Fibroblast of skin of left biceps (primary cell): ENCODE measurements around the gene TAOK3.
"Not testable (repeated sequence)": the region's sequence is repeated elsewhere in the genome, so short reads cannot be mapped to it uniquely, and the experiment has no call there.

Experiments
- DNase-seq, 2 experiments: peaks; one replicate each; pipeline ENCODE4 v3.0.0-alpha.2; 2013; ENCODE audit warnings: low read depth in 2 of 2

Gene TAOK3

DNA sequence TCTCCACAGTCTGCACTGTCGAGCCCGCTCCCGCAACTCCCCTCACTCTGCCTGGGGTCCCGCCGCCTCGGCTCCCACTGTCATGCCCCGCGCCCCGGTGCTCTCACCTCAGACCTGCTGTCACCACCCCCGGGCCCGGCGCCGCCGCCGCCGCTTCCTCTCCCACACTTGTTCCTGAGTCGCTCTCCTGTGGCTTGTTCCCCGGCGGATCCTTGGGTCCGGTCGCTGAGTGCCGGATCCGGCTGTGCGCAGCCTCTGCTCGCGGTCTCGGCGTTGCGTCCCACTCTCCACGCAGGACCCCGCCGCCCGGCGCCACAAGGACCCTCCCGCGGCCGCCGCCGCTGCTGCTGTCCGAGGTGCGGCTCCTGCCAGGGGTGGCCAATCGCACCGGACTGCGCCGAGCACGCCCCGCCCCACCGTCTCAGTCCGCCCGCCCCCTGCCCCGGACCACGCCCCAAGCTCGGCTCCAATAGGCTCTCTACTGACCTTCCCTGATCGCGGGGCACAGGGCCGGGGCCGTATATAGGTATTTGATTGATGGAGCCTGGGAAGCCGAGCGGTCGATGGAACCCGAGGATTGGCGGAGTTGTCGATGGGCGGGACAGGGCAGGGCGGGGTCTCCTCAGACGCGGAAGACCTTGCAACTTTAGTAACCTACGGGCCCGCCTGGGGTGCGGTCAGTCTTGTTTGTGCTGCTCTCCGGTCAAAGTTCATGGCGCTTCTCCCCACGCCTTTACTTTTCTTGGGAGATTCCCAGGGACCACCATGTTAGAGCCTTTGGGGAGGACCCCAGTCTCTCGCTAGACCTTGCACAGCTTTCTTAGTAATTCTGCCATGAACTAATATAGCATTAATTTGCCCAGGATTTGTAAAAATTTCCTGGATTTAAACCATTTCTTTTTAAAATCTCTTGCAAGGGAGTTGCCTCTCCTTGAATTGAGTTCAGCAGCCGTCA, at the start of gene TAOK3:
TAOK3 (minus strand) TSS at position 367 of the 955 bp plus-strand sequence. CDS start 117,340 bp downstream, outside the sequence.
- peak; percentile 97 for DNase-seq

DNA sequence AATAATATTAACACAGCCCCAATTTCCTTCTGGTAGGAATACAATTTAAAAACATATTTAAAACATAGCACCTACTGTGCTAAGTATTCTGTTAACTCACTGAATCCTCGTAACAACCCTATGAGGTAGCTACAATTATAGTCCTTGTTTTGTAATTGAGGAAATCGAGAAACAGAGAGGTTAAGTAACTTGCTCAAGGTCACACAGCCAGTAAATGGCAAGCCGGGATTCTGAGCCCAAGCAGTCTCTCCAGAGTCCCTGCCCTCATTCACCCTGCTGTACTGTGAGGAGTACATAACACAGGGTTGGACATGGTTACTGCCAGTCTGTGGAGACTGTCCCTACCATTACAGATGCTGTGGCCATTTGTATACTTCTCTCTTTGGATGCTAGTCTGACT, 48.0 kb upstream of the TAOK3 start:
- DNase-seq: no peak

DNA sequence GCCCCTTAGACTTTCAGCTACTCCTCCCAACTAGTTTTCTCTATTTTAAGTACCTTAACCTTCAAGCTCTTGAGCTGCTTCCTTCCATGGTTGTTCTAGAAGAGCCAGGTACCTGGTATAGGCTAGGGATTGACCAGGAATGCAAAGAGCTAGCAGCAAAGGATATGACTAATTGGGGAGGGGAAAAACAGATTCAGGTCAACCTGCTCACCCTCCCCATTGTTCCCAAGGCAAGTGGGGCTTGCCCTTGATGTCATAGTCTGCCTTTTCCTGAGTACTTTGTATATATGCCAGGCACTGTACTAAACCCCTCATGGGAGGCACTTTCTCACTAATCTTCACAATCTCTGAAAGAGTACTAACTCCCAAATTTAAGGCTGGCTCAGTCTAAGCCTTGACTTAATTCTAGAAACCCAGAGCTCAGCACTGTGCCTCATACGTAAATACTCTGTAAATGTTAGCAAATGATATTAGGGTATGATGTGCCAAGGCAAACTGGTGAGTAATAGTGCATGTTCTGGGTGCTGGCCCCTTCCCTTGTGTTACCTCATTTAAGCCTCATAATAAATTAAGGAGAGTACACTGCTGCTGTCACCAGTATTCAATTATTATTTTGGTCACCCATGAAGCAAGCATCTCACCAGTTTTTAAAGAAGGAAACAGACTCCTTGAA, 45.8 kb upstream of the TAOK3 start:
- no peak for DNase-seq

DNA sequence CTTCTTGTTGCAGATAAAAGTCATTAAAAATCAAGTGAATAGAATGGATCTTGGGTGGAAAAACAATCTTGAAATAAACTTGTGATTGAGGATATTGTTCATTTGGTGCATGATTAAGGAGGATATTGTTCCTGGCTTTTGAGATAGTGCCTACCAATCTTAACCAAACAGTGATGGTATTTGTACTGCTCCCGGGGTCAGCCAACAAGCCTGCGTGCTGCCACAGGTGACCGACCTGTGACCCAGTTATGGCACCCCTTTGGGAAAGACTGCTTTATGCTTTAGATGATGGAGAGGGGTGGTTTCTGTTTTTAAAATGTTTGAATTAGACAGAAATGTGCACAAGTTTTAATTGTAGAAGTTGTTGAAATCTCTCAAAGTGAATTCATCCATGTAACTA, 45.2 kb upstream of the TAOK3 start:
- DNase-seq: no peak

DNA sequence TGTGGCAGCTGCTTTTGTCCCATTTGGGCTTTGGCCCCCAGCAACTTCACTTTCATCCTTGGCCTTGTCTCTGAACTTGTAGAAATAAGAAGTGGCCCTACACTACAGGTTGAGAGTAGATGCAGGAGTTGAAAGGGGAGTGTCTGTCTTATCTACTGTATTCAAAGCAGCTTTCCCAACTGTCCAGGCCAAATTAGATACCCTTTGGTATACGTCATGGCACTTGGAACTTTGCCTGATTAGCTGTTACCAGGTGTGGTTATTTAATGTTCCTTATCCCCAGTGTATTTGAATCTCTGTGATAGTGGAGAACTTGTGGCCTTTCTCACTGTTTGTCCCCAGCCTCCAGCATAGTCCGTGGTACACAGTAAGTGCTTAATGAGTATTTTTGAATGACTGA, 37.1 kb upstream of the TAOK3 start:
- no peak for DNase-seq

DNA sequence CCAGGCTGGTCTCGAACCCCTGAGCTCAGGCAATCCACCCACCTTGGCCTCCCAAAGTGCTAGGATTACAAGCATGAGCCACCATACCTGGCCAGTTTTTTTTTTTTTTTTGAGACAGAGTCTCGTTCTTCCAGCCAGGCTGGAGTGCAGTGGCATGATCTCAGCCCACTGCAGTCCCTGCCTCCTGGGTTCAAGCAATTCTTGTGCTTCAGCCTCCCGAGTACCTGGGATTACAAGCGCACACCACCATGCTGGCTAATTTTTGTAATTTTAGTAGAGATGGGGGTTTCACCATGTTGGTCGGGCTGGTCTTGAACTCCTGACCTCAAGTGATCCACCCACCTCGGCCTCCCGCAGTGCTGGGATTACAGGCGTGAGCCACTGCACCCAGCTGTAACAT, 35.5 kb upstream of the TAOK3 start:
- DNase-seq: not testable (repeated sequence)

DNA sequence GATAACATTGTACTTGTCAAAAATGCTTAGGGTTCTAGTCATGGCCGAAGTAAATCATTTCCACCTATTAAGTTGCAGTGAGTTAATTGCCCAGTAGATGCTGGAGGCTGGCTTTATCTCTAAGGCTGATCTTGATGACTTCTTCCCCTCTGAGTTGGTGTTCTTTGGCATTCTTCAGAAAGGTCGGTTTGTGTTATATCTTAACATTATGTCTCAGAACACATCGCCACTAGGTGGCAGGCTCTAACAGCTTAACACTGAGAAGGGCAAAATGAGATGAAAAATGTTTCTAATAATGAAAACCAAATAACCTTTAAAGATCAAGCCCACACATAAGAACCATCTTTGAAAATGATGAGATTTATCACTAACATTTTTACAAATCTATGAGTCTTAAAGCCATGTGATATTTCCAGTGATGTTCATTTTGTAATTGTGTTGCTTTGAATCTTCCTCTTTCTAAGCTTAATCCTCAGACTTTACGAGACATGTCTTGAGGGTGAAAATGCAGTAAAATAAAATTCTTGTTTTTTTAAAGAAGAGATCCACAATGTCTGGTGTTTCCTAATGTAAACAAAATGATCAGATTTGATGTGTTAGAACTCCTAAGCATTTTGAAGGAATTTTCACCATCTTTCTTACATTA, 32.3 kb upstream of the TAOK3 start:
- DNase-seq: peak; percentile 8 to 24

DNA sequence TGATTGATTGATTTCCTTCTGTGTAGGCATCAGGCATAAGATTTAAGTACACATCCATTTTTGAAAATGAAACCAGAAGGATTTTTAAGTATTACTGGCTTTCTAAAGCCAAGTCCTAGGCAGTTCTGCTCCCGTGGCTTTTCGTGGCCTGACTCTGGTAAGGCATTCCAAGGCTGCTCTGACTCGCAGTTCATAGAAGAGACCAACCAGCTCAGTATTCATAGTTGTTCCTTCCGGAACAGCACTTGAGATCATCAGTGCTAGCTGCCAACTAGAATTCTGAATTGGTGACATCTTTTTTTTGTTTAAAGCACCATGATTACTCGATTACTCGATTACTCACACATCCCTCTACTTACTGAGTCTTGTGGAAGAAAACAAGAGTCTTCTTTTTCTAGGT, 29.5 kb upstream of the TAOK3 start:
- DNase-seq: peak; percentile 40 to 43

DNA sequence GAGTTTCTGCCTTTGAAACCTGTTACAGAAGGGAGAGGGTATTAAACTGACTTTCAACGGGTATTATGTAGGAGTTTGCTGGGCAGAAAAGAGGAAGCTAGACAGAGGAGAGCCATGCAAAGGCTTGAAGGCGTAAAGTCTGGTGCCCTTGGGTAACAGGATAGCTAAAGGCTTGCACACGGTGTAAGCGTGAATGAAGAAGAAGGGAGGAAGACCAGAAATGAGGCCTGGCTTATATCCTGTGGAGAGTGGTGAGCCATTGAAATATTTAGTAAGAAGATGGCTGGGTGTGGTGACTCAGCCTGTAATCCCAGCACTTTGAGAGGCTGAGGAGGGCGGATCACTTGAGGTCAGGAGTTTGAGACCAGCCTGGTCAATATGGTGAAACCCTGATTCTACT, 26.2 kb upstream of the TAOK3 start:
- DNase-seq: no peak

DNA sequence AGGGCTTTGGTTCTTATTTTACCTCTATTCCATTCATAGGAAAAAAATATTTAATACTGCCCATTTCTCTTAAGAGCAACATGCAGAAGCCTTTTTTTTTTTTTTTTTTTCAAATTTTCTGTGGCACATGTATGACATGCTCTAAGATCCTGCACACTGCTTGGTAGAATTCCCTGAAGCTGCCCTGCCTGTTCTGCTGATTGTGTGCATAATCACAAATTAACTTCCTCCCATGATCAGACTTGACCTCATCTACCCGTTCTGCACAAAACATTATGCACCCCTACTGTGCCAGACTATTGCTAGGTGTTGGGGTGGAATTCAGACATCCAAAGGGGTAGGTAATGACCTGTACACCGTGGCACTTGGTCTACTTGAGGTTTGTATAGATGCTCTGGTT, 25.8 kb upstream of the TAOK3 start:
- no peak for DNase-seq

DNA sequence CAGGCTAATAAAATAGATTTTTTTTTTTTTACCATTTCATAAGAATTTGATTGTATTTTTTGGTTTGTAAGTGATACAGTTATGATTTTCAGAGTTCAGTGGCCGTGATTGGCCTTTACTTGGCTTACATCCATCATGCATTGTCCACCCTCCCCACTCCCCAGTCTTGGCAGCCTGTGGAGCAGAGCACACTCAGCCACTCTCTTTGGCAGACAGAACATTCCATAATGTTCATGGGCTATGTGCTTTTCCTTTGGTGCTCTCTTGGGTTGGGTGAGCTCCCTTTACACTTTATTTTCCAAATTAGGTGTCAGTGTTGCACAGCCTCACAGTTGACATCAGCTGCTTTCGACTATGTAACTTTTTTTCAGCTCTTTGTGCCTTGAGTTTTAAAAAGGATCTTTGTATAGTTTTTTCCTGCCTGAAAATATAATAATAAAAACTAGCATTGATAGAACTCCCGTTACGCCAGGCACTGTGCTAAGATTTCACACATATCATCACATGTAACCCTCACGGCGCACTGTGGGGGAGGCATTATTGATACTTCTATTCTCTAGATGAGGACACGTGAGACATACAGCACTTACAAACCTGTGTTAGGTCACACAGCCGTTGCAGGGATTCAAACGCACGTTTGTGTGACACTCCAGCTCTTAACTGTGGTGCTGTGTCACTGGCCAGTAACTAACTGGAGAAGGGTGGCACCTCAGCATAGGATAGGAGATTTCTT, 25.2 kb upstream of the TAOK3 start:
- DNase-seq: no peak

DNA sequence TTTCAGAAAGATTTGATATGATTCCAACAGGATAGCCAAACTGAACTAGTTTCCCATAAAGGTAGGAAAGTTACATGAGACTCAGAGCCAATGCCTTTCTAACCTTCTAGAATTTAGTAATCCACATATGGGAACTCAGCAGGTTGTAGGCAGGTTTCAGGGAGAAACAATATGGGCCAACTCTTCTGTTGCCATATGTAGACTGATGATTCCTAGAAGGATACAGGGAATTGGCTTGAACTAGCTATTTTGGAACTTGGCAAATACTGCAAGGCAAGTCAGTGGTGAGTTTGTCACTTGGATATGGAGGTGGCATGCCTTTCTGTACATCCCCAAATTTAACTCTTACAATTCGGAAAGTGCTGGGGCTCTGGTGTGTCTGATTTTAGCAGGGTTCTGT, 19.1 kb upstream of the TAOK3 start:
- DNase-seq: no peak

DNA sequence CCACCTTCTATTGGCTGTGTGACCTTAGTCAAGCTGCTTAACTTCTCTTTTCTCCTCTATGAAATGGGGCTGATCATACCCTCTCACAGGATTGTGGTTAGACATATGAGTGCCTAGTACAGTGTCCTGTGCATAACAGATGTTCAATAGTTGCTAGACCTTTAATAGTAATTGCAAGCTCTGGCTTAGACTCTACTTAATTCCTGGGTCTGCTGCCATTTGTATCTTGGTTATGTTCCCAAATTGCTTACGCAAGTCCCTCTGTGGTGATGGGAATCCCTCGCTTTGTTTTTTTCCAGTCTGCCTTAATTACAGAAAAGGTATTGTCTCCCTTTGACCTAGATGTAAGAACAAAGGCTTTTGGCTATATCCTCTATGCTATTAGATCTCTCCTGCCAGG, 18.7 kb upstream of the TAOK3 start:
- no peak for DNase-seq

DNA sequence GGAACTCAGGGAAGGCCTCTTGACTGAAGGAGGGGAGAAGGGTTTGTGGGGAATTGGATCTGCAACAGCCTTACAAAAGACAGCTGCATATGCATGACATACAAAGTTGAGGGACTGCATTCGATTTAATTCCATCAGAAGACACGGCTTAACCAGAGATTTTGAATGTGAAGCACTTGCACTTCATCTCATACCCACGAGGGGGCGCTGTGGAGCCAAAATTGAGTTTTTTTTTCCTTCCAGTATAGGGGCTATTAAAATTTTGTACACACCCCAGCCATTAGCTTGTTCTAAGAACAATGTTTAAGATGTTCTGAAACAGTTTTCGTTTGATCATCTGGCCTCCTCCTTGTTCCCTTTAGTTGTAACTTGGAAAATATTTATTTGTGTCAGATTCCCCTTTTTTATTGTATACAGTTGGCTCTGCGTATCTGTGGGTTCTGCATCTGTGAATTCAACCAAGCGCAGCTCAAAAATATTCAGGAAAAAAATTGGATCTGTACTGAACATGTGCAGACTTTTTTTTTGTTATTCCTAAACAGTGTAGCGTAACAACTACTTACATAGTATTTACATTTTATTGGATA, 5.3 kb upstream of the TAOK3 start:
- DNase-seq: no peak

DNA sequence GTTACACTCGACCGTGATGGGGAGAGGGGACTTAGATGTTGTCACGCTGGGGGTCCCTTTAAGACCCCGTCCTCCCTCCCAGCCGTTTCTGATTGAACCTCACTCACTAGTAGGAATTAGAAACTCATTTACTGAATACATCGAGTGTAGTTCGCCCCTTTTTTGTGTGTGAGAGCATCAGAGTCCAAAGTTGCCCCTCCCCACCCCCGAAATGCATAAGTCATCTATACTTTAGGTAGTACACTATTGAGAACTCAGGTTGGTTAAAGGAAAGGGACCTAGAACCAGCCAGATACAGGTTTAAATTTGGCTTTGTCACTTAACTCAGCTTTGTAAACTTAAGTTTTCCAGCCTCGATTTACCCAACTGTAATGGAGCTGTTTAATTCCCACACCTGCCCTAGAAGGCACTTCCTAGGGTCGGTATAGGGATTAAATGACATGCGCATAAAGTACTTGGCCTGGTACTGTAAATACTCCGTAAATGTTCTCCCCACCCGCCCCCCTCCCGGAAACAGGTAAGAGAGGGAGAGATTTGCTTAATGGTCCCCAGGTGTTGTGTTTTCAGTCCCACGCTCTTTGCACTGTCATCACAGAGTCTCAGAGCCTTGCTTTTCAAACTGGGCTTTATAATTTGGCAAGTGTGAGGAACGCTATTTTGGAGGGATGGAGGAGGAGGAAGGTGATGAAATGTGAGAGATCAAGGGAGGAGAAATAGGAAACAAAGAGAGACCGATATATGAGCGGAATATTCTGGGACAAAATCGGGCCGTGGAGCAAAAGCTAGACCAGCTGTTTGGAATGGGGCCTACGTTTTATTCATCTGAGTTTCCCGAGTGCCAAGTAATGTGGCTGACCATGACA, 4.5 kb upstream of the TAOK3 start:
- no peak for DNase-seq

DNA sequence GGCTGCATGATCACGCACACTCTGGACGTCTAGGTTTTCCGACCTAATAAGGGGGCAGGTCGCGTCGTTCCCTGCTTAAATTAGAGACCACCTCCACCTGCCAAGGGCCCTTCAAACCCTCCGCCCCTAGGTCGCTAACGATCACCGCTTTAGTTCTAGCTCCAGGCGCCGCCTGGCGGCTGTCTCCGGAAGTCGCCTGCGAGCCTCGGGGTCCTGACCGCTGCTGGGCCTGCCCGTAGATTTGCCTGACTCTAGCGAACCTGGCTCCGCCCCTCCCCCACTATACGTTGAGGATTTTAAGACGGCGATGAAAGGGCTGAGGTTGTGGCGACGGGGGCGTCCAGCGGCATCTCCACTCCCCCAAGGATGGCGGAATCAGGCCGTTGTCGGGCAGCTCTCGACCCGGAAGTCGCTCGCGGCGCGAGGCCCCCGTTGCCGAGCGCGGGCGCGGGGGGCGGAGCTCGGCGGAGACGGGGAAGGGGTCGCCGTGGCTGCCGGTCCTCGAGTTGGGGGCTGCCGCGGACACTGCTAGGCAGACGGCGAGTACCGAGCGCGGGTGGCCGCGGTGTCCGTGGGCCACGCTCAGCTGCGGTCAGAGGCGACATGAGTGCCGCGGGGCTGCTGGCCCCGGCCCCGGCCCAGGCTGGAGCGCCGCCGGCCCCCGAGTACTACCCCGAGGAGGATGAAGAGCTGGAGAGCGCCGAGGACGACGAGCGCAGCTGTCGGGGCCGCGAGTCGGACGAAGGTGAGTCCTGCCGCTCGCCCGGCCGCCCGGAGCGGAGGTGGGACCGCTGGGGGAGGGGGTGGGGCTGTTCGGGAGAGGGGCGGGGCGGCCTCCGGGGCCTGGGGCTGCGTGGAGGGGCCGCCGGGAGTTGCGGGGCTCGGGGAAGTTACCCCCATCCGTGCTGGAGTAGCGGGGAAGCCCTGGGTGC, 3.6 kb upstream of the TAOK3 start, which contains the start of gene SUDS3:
SUDS3 (plus strand) TSS at position 467 of the 932 bp plus-strand sequence; CDS start at position 604, 137 bp downstream.
- DNase-seq: peak in 1 of 2 experiments; percentile 50

DNA sequence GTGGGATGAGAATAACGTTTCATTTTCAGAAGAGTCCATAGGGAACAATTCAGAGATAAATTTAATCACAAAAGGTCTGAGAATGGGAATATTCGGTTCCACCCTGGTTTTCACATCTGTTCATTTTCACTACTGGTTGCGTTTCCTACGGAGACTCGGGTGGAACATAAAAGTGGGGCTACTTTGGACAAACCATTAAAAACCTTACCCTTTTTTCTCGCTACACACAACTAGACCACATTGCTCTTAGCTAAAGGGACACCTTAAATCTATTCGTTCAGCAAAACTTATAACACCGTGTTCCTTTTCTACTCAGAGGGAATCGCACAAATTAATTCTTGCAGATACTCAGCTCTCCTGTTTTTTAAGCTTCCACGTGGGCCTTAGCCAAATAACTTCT, 2.6 kb upstream of the TAOK3 start:
- DNase-seq: no peak

DNA sequence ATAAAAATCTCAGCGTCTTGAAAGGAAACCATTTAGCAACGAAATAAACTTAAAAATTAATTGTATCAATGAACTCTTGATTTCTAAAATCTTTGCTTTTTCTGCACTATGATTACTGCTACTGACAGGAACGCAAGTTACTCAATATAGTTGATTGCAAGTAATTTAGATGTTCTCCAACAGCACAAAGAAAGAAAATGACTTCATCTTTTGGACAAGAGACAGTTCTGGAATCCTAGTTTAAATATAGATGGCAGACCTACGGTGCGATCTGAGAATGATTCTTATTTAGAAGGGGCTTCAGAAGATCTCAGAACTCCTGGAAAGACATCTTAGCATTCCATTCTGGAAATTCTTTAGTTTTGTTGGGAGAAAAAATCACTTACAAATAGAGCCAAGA, 2.2 kb upstream of the TAOK3 start:
- DNase-seq: no peak

DNA sequence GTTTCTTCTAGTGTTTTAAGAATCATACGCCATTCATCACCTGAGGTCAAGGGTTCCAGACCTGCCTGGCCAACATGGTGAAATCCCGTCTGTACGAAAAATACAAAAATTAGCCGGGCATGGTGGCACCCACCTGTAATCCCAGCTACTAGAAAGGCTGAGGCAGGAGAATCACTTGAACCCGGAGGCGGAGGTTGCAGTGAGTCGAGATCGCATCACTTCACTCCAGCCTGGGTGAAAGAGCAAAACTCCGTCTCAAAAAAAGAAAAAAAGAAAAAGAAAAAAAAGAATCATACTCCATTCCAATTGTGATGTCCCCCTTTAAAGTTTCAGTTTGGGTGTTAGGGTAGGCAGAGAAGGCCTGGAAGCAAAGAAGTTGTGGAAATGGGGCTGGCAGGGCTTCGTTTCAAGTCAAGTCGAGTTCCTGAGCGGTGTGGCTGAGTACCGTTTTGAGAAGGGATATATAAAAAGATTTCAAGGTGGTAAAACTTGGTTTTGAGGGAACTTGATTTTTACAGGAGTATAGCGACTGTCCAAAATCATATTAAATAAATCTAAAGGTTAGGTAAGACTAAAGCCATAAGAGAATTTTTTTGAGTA, 1.5 kb upstream of the TAOK3 start:
- no peak for DNase-seq
